Effector memory CD4-positive, alpha-beta T cell (primary cell): Measurements from ENCODE around the gene PLS1.
A peak's percentile ranks its signal among the peaks of the same experiment; 100 is the strongest.
"Not testable (repeated sequence)": the region's sequence is repeated elsewhere in the genome, so short reads cannot be mapped to it uniquely, and the experiment has no call there.

Experiments used
- DNase-seq, 3 donors: peaks; one replicate each; pipeline ENCODE4 v3.0.0-alpha.2; 2020
- H3K27ac ChIP-seq: 2 replicates; pipeline ENCODE4 v1.7.0; 2013; ENCODE audit warnings: mild to moderate bottlenecking, low read length, moderate library complexity; ENCODE audit not compliant: insufficient read depth, poor library complexity, severe bottlenecking
- H3K27me3 ChIP-seq: replicated peaks from 2 replicates; pipeline ENCODE4 v1.7.0; 2013; ENCODE audit warnings: mild to moderate bottlenecking, low read length; ENCODE audit not compliant: insufficient read depth, control insufficient read depth, poor library complexity, severe bottlenecking
- H3K36me3 ChIP-seq: 2 replicates; pipeline ENCODE4 v1.7.0; 2013; ENCODE audit warnings: mild to moderate bottlenecking, low read length, moderate library complexity; ENCODE audit not compliant: control insufficient read depth, insufficient read depth
- H3K4me1 ChIP-seq: 2 replicates; pipeline ENCODE4 v1.7.0; 2013; ENCODE audit warnings: low read length, mild to moderate bottlenecking; ENCODE audit not compliant: control insufficient read depth, insufficient read depth, poor library complexity, severe bottlenecking
- H3K4me3 ChIP-seq: 2 replicates; pipeline ENCODE4 v1.7.0; 2013; ENCODE audit warnings: low read length, low read depth, mild to moderate bottlenecking; ENCODE audit not compliant: insufficient read depth, poor library complexity, severe bottlenecking
- H3K9me3 ChIP-seq: 2 replicates; pipeline ENCODE4 v1.7.0; 2013; ENCODE audit warnings: mild to moderate bottlenecking, low read length, moderate library complexity; ENCODE audit not compliant: control insufficient read depth

PLS1 gene

DNA sequence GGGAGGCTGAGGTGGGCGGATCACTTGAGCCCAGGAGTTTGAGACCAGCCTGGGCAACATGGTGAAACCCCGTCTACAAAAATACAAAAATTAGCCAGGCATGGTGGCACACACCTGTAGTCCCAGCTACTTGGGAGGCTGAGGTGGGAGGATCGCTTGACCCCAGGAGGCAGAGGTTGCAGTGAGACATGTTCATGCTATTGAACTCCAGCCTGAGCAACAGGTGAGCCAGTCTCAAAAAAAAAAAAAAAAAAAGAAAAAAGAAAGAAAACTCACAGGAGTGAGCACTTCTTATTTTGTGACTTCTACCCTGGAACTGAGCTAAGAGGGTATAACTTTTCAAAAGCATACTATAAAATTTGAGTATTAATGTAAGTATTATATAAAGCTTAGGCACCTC, 22.0 kb upstream of the PLS1 start:
- H3K27ac ChIP-seq, result not testable (repeated sequence)

DNA sequence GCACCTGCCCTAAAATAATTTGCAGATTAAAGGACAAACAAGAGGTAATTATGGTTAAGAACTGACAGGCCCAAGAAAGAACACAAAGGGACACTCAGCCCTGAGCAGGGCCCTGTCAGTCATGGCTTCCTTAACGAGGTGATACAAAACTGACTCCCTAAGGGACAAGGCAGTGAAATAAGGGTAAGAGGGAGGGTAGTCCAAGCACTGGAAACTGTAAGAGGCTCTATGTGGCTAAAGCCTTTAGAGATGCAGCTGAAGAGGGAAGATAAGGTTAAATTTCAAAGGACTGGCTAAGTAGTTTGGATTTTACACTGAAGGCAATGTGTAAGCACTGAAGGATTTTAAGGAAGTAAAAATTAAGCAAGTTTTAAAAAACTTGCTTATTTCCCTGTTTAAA, 21.5 kb upstream of the PLS1 start:
- Histone ChIP-seq H3K27ac (no peak overlapping the region), H3K27me3 (no peaks in the 10 kb centered on the region), H3K9me3 (no peaks in the 10 kb centered on the region), H3K36me3 (no peaks in the 10 kb centered on the region), H3K4me3 (no peak overlapping the region), H3K4me1 (peaks cover 12% of the 10 kb centered on the region)
- DNase-seq, result no peak

More for the DNA sequence above, 22.0 kb upstream of the PLS1 start:
- H3K36me3 ChIP-seq, H3K27me3 ChIP-seq, H3K9me3 ChIP-seq, H3K4me3 ChIP-seq, DNase-seq: not testable (repeated sequence)
- H3K4me1 ChIP-seq, result peaks cover 10% of the 10 kb centered on the region

- H3K4me3 ChIP-seq, result no peak overlapping the region
- H3K36me3 ChIP-seq, result no peaks in the 10 kb centered on the region
- peaks cover 12% of the 10 kb centered on the region for H3K4me1 ChIP-seq
- H3K27me3 ChIP-seq, result no peaks in the 10 kb centered on the region
- no peak overlapping the region for H3K27ac ChIP-seq
- DNase-seq, result no peak
- no peaks in the 10 kb centered on the region for H3K9me3 ChIP-seq
Observed at GRCh38 chr3:142576792-142577191, 19.4 kb upstream of the PLS1 start.

GRCh38 chr3:142577696-142578328, 18.4 kb upstream of the PLS1 start:
- Histone ChIP-seq H3K9me3 (no peaks in the 10 kb centered on the region), H3K4me3 (peak overlapping the region; percentile 86), H3K27ac (peak overlapping the region; percentile 95), H3K36me3 (no peaks in the 10 kb centered on the region), H3K27me3 (no peaks in the 10 kb centered on the region), H3K4me1 (peaks cover 12% of the 10 kb centered on the region)
- DNase-seq, result no peak

GRCh38 chr3:142578329-142579223, 17.6 kb upstream of the PLS1 start, which contains the start of gene ATR:
Gene ATR (minus strand): TSS chr3:142578733. CDS start chr3:142578704, 29 bp downstream.
- H3K9me3 ChIP-seq, result no peaks in the 10 kb centered on the region
- H3K36me3 ChIP-seq, result no peaks in the 10 kb centered on the region
- H3K27ac ChIP-seq, result peak within 1 kb of the TSS; percentile 95
- H3K4me3 ChIP-seq, result peak within 1 kb of the TSS; percentile 86
- H3K27me3 ChIP-seq, result no peaks in the 10 kb centered on the region
- peak; percentile 87 to 90 (median 90) for DNase-seq
- H3K4me1 ChIP-seq, result peaks cover 12% of the 10 kb centered on the region

DNA sequence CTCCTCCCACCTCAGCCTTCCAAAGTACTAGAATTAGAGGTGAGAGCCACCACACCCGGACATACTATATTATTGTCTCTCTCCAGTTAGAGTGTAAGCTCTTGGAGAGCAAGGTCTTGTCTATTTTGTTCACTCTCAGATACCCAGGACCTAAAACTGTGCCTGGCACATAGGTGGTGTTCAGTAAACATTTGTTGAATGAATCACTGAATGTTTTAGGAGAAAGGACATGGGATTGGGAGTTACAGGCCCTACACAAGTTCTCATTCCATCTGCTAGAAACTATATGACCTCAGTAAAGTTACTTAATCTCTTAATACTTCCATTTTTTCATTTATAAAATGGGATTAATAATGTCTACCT, 16.2 kb upstream of the PLS1 start:
- no peak overlapping the region for H3K27ac ChIP-seq
- no peaks in the 10 kb centered on the region for H3K9me3 ChIP-seq
- no peaks in the 10 kb centered on the region for H3K27me3 ChIP-seq
- peaks cover 12% of the 10 kb centered on the region for H3K4me1 ChIP-seq
- no peaks in the 10 kb centered on the region for H3K36me3 ChIP-seq
- H3K4me3 ChIP-seq, result no peak overlapping the region
- DNase-seq, result no peak

DNA sequence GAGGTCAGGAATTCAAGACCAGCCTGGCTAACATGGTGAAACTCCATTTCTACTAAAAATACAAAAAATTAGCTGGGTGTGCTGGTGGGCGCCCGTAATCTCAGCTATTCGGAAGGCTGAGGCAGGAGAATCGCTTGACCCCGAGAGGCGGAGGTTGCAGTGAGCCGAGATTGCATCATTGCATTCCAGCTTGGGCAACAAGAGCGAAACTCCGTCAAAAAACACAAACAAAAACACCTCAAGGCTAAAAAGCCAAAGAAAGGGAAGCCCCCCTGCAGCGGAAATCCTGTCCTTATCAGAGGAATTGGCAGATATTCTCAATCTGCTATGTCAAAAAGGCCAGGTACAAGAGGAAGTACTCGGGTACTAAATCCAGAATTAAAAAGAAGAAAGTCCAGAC, 15.1 kb upstream of the PLS1 start:
- H3K4me3 ChIP-seq, result not testable (repeated sequence)

DNA sequence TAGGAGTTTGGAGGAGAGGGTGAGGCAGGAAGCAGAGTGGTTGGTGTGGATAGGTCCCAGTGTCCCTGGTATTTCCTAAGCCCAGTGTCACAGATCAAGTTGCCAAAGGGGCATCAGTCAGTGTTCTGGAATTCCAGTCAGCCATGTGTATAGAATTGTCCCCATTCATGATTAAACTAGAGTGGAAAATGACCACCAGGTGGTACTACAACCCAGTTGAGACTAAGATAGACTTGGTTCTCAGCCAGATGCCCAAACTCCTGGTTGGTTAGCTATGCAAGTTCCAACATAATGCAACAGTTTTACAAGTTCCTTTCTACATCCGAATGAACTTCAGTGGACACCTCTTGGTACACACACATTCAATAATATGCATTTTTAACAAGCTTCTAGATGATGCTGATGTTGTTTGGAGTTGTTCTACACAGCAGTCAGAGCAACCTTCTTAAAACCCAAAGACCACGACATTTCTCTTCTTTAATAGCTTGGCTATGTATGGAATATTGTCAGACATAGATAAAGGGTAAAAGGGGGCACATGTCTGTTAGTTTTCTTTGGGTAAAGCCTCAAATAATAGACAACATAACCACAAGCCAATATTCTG, 9.3 kb upstream of the PLS1 start:
- no peaks in the 10 kb centered on the region for H3K9me3 ChIP-seq
- H3K27ac ChIP-seq, result no peak overlapping the region
- H3K4me1 ChIP-seq, result no peaks in the 10 kb centered on the region
- H3K27me3 ChIP-seq, result no peaks in the 10 kb centered on the region
- H3K4me3 ChIP-seq, result no peak overlapping the region
- DNase-seq, result no peak
- no peaks in the 10 kb centered on the region for H3K36me3 ChIP-seq

More for the DNA sequence above, 15.1 kb upstream of the PLS1 start:
- not testable (repeated sequence) for DNase-seq, H3K27ac ChIP-seq, H3K36me3 ChIP-seq, H3K9me3 ChIP-seq, H3K27me3 ChIP-seq
- H3K4me1 ChIP-seq, result peaks cover 12% of the 10 kb centered on the region

DNA sequence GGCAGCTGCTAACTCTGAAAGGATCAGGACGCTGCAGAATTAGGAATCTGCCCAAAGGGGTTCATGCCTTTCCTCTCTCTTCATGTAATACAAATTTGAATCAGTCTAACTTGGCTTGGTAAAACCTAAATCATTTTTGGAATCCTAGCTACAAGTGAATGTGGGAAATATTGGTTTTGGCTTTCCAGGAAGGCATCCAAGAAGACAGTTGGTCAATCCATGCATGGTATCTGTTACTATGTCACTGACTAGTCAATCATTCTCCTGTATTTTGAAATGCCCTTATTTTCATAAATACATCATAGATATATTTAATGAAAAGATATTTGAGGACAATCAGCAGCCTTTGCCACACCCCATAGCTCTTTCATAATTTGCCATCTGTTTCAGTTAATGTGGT, 7.5 kb upstream of the PLS1 start:
- Histone ChIP-seq H3K27ac (no peak overlapping the region), H3K36me3 (no peaks in the 10 kb centered on the region), H3K9me3 (no peaks in the 10 kb centered on the region), H3K4me1 (no peaks in the 10 kb centered on the region), H3K27me3 (no peaks in the 10 kb centered on the region), H3K4me3 (no peak overlapping the region)
- no peak for DNase-seq

GRCh38 chr3:142592268-142592667, 3.9 kb upstream of the PLS1 start:
- not testable (repeated sequence) for H3K27me3 ChIP-seq, H3K4me1 ChIP-seq, H3K27ac ChIP-seq, H3K4me3 ChIP-seq, H3K36me3 ChIP-seq, DNase-seq, H3K9me3 ChIP-seq
